H9 (cell line): ENCODE data around the gene KHNYN. TPM values are rescaled to one million over a fixed set of nuclear protein-coding genes. Genes with fewer than 3 reads are reported as not detected.

Experiments used
- DNase-seq: peaks from one replicate; pipeline ENCODE4 v3.0.0-alpha.2; 2017
- H2AFZ ChIP-seq: one replicate; pipeline ENCODE4 v1.6.1; 2013; ENCODE audit warnings: mild to moderate bottlenecking, low read length, control low read depth, moderate library complexity
- H2AK5ac ChIP-seq: 2 replicates; pipeline ENCODE4 v1.6.1; 2013; ENCODE audit warnings: low read length, control low read depth, mixed read lengths; ENCODE audit not compliant: insufficient read length
- H2BK120ac ChIP-seq: one replicate; pipeline ENCODE4 v1.6.1; 2013; ENCODE audit warnings: low read depth, mild to moderate bottlenecking, low read length, control low read depth, inconsistent platforms; ENCODE audit not compliant: poor library complexity, severe bottlenecking
- H2BK12ac ChIP-seq: 2 replicates; pipeline ENCODE4 v1.6.1; 2013; ENCODE audit warnings: low read length, control low read depth, mixed read lengths, low read depth; ENCODE audit not compliant: insufficient read length
- H2BK15ac ChIP-seq: 2 replicates; pipeline ENCODE4 v1.6.1; 2013; ENCODE audit warnings: low read depth, low read length, control low read depth
- H2BK20ac ChIP-seq: one replicate; pipeline ENCODE4 v1.6.1; 2013; ENCODE audit warnings: low read depth, mild to moderate bottlenecking, low read length, control low read depth, inconsistent platforms; ENCODE audit not compliant: poor library complexity, severe bottlenecking
- H2BK5ac ChIP-seq: 2 replicates; pipeline ENCODE4 v1.6.1; 2013; ENCODE audit warnings: low read length, control low read depth, mixed read lengths; ENCODE audit not compliant: insufficient read length
- H3K14ac ChIP-seq: 2 replicates; pipeline ENCODE4 v1.6.1; 2013; ENCODE audit warnings: low read length, control low read depth; ENCODE audit not compliant: insufficient read depth
- H3K18ac ChIP-seq: 2 replicates; pipeline ENCODE4 v1.6.1; 2013; ENCODE audit warnings: low read depth, mild to moderate bottlenecking, mixed read lengths, low read length, control low read depth; ENCODE audit not compliant: insufficient read length
- H3K23ac ChIP-seq: 2 replicates; pipeline ENCODE4 v1.6.1; 2013; ENCODE audit warnings: low read length, control low read depth, mixed read lengths, low read depth; ENCODE audit not compliant: insufficient read length
- H3K23me2 ChIP-seq: 2 replicates; pipeline ENCODE4 v1.6.1; 2013; ENCODE audit warnings: low read depth, mild to moderate bottlenecking, mixed read lengths, low read length, control low read depth; ENCODE audit not compliant: insufficient read length, poor library complexity, severe bottlenecking
- H3K27ac ChIP-seq: 2 replicates; pipeline ENCODE4 v1.5.1; 2013; ENCODE audit warnings: low read length, control low read depth, mixed read lengths, low read depth; ENCODE audit not compliant: insufficient read length
- H3K27me3 ChIP-seq: 2 replicates; pipeline ENCODE4 v1.6.1; 2013; ENCODE audit warnings: low read length, control low read depth, inconsistent platforms; ENCODE audit not compliant: insufficient read depth
- H3K4ac ChIP-seq: 2 replicates; pipeline ENCODE4 v1.6.1; 2013; ENCODE audit warnings: low read depth, mild to moderate bottlenecking, control low read depth, inconsistent platforms, low read length, moderate library complexity
- H3K4me1 ChIP-seq: 2 replicates; pipeline ENCODE4 v1.6.1; 2013; ENCODE audit warnings: low read length, control low read depth, inconsistent platforms; ENCODE audit not compliant: insufficient read depth
- H3K4me2 ChIP-seq: 2 replicates; pipeline ENCODE4 v1.6.1; 2013; ENCODE audit warnings: low read length, control low read depth, mixed read lengths; ENCODE audit not compliant: insufficient read length, insufficient read depth
- H3K56ac ChIP-seq: 2 replicates; pipeline ENCODE4 v1.6.1; 2013; ENCODE audit warnings: low read depth, mild to moderate bottlenecking, mixed read lengths, low read length, control low read depth; ENCODE audit not compliant: insufficient read length
- H3K79me1 ChIP-seq: 2 replicates; pipeline ENCODE4 v1.6.1; 2013; ENCODE audit warnings: low read depth, mild to moderate bottlenecking, moderate library complexity, low read length, control low read depth, inconsistent platforms; ENCODE audit not compliant: insufficient read depth, poor library complexity, severe bottlenecking
- H3K79me2 ChIP-seq: 2 replicates; pipeline ENCODE4 v1.6.1; 2013; ENCODE audit warnings: low read length, control low read depth, inconsistent platforms; ENCODE audit not compliant: insufficient read depth
- H3K9ac ChIP-seq: 2 replicates; pipeline ENCODE4 v1.6.1; 2013; ENCODE audit warnings: low read length, control low read depth, mixed read lengths; ENCODE audit not compliant: insufficient read length; ENCODE audit errors: extremely low read depth
- H3K9me3 ChIP-seq: one replicate; pipeline ENCODE4 v1.6.1; 2013; ENCODE audit warnings: low read depth, low read length, inconsistent platforms; ENCODE audit not compliant: control insufficient read depth
- H3T11ph ChIP-seq: one replicate; pipeline ENCODE4 v1.6.1; 2013; ENCODE audit warnings: mild to moderate bottlenecking, low read length, control low read depth, inconsistent platforms
- H4K20me1 ChIP-seq: one replicate; pipeline ENCODE4 v1.6.1; 2013; ENCODE audit not compliant: control insufficient read depth, insufficient read length, insufficient read depth
- H4K5ac ChIP-seq: 2 replicates; pipeline ENCODE4 v1.6.1; 2013; ENCODE audit warnings: low read depth, mild to moderate bottlenecking, mixed read lengths, low read length, control low read depth; ENCODE audit not compliant: insufficient read length
- H4K8ac ChIP-seq: replicated peaks from 2 replicates; pipeline ENCODE4 v1.6.1; 2013; ENCODE audit warnings: low read length, control low read depth, mixed read lengths, low read depth; ENCODE audit not compliant: insufficient read length
- H4K91ac ChIP-seq: 2 replicates; pipeline ENCODE4 v1.6.1; 2013; ENCODE audit warnings: low read depth, mild to moderate bottlenecking, moderate library complexity, mixed read lengths, low read length, control low read depth; ENCODE audit not compliant: insufficient read length
- H3K27ac Mint-ChIP-seq, 3 experiments: 2 replicates in 2 of 3; 3 replicates in 1 of 3; pipeline ENCODE4 v1.8.0; 2020 to 2021; ENCODE audit warnings: mixed read lengths in 3 of 3, mild to moderate bottlenecking in 1 of 3, moderate library complexity in 1 of 3
- H3K27me3 Mint-ChIP-seq: 2 replicates; pipeline ENCODE4 v1.8.0; 2021; ENCODE audit warnings: low read depth, mild to moderate bottlenecking, moderate library complexity, mixed read lengths
- H3K36me3 Mint-ChIP-seq, 3 experiments: 2 replicates in 2 of 3; 3 replicates in 1 of 3; pipeline ENCODE4 v1.8.0; 2020 to 2021; ENCODE audit warnings: low read depth in 3 of 3, mixed read lengths in 3 of 3; ENCODE audit not compliant: insufficient read depth in 1 of 3
- H3K4me1 Mint-ChIP-seq, 2 experiments: 2 replicates each; pipeline ENCODE4 v1.8.0; 2020; ENCODE audit warnings: mixed read lengths in 2 of 2
- H3K4me3 Mint-ChIP-seq, 2 experiments: 2 replicates in 1 of 2; 3 replicates in 1 of 2; pipeline ENCODE4 v1.8.0; 2020 to 2021; ENCODE audit warnings: mild to moderate bottlenecking in 2 of 2, mixed read lengths in 2 of 2, moderate library complexity in 1 of 2
- H3K9me3 Mint-ChIP-seq, 2 experiments: 2 replicates in 1 of 2; 3 replicates in 1 of 2; pipeline ENCODE4 v1.8.0; 2020; ENCODE audit warnings: mild to moderate bottlenecking in 2 of 2, mixed read lengths in 2 of 2, moderate library complexity in 1 of 2
- WGBS: extraction: QIAGEN DNeasy Blood & Tissue Kit; methylation state at CpG from one replicate; pipeline ENCODE4 v1.1.7; 2013; ENCODE audit warnings: missing lambda C conversion rate, low lambda C conversion rate, mixed read lengths; ENCODE audit not compliant: insufficient read length; ENCODE audit errors: extremely low coverage; 5-methylcytosine and 5-hydroxymethylcytosine counted together
- total RNA-seq: library from RNA; stranded (reverse); gene quantifications from 2 replicates; pipeline ENCODE4 v1.2.1, GENCODE V29; 2021
- TF ChIP-seq, protein P1 (sequence below): fragments of 200-600 bp; sonication (generic); conservative IDR thresholded peaks from 3 replicates; pipeline ENCODE4 v1.8.0; 2021; ENCODE audit warnings: antibody characterized with exemption, mild to moderate bottlenecking

Gene KHNYN
- total RNA-seq, 1 experiment from 2014 or later: 30.0 TPM

DNA sequence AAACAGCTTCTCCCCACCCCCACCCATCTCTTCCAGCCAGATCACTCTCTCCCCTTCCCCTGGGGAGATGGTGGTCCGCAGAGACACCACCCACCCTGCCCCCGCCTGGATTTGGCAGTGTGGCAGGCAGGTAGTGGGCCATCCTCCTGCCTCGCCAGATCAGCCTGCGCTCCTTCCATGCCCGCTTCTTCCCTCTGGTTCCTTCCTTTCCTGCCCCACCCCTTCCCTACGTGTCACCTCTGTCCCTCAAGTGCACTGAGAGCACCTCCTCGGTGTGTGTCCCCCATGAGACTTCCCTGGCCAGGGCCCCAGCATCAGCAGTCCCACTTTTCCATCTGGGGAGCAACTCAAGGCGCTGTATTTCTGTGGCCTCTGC, 30.3 kb upstream of the KHNYN start:
- H3K36me3 Mint-ChIP-seq: 0 out of 7 replicates have a peak, but pooled peaks cover 0 to 5% (median 0%) of the 10 kb centered on the region in 3 experiments

More for the DNA sequence above, 30.3 kb upstream of the KHNYN start:
- peaks cover 54 to 60% of the 10 kb centered on the region in 2 experiments for H3K4me1 Mint-ChIP-seq
- Histone ChIP-seq H3K27me3 (no peaks in the 10 kb centered on the region), H3K27ac (no peak overlapping the region), H3K4me2 (peak overlapping the region; percentile 65), H3T11ph (no peak overlapping the region), H4K91ac (no peak overlapping the region), H2AK5ac (no peak overlapping the region), H3K23me2 (peaks cover 5% of the 10 kb centered on the region), H3K56ac (no peak overlapping the region), H2BK20ac (no peak overlapping the region), H3K18ac (no peak overlapping the region), H3K9ac (peak overlapping the region; percentile 26), H4K8ac (no peak overlapping the region), H3K4me1 (no peaks in the 10 kb centered on the region; the same call in 1 of the 2 replicates), H3K4ac (no peak overlapping the region), H3K14ac (no peak overlapping the region; the same call in 1 of the 2 replicates), H2BK120ac (no peak overlapping the region), H3K9me3 (no peaks in the 10 kb centered on the region), H2BK15ac (no peak overlapping the region), H3K79me2 (no peaks in the 10 kb centered on the region), H4K20me1 (no peaks in the 10 kb centered on the region), H3K23ac (no peak overlapping the region), H4K5ac (no peak overlapping the region), H2BK5ac (no peak overlapping the region), H2AFZ (no peak overlapping the region), H3K79me1 (no peaks in the 10 kb centered on the region), H2BK12ac (no peak overlapping the region)
- TF ChIP-seq, protein P1, sequence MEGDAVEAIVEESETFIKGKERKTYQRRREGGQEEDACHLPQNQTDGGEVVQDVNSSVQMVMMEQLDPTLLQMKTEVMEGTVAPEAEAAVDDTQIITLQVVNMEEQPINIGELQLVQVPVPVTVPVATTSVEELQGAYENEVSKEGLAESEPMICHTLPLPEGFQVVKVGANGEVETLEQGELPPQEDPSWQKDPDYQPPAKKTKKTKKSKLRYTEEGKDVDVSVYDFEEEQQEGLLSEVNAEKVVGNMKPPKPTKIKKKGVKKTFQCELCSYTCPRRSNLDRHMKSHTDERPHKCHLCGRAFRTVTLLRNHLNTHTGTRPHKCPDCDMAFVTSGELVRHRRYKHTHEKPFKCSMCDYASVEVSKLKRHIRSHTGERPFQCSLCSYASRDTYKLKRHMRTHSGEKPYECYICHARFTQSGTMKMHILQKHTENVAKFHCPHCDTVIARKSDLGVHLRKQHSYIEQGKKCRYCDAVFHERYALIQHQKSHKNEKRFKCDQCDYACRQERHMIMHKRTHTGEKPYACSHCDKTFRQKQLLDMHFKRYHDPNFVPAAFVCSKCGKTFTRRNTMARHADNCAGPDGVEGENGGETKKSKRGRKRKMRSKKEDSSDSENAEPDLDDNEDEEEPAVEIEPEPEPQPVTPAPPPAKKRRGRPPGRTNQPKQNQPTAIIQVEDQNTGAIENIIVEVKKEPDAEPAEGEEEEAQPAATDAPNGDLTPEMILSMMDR: no peak
- no peaks in the 10 kb centered on the region for H3K9me3 Mint-ChIP-seq
- peak overlapping the region; percentile 79 to 89 for H3K4me3 Mint-ChIP-seq
- no peak for DNase-seq
- no CpG with 5 or more reads among the region's 8 CpGs for WGBS
- H3K27ac Mint-ChIP-seq: peak overlapping the region in 1 of 3 experiments; percentile 60; a peak in 1 of 7 replicates
- peaks cover 17% of the 10 kb centered on the region for H3K27me3 Mint-ChIP-seq
